Effector CD8-positive, alpha-beta T cell (primary cell): ENCODE measurements around the gene ZNF226.
"Not testable (repeated sequence)": the region's sequence is repeated elsewhere in the genome, so short reads cannot be mapped to it uniquely, and the experiment has no call there.

ENCODE experiments used
- DNase-seq: peaks from one replicate; lab custom pipeline; 2025; lab: John Stamatoyannopoulos, UW
- total RNA-seq, 4 experiments: gene quantifications; one replicate each; lab custom pipeline; 2026; lab: John Stamatoyannopoulos, UW

Gene ZNF226
- 33.1 to 79.7 (median 48.3) reads per million in 4 experiments for total RNA-seq

DNA sequence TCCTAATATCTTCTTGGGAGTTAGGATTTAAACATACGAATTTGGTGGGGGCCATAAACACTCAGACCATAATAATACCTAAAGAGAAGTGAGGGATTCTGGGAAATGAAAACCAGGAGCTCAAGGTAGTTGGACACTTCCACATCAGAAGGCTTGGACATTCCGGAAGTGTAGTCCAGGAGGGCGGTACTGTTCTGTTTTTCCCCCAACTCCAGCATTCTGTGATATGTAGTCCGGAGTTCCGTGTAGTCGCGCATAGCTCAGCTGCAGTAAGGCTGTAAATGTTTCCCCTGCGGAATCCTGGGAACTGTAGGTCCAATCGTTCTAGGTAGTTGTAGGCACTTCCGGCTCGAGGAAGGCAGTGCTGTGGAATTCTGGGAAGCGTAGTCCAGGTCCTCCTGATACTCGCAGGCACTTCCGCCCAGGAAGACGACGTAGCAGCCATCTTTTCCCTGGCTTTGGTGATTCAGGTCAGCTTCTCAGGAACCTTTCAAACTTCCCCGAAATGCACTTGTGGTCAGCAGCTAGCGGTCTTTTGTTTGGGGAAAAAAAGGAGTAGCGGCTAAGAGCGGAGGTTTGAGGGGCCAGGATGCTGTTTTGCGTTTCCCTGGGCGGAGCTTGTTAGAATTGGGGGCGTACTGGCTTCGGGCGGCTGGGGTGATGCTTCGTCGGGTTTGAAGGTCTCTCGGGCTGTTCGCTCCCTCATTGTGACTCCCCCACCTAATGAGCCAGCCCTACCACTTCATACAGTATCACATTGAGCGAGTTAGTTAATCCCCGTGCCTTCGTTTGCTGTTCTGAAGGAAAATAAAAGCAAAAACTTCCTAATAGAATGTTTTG lies at the start of gene ZNF226:
TSS of gene ZNF226 (plus strand) at position 428 of the 840 bp plus-strand sequence. CDS start 4,981 bp downstream, outside the sequence.
- peak; percentile 59 for DNase-seq

DNA sequence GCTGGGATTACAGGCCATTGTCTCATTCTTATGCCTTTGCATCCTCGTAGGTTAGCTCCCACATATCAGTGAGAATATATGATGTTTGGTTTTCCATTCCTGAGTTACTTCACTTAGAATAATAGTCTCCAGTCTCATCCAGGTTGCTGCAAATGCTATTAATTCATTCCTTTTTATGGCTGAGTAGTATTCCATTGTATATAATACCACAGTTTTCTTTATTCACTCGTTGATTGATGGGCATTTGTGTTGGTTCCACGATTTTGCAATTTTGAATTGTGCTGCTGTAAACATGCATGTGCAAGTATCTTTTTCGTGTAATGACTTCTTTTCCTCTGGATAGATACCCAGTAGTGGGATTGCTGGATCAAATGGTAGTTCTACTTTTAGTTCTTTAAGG lies 43.7 kb upstream of the ZNF226 start:
- DNase-seq, result not testable (repeated sequence)

DNA sequence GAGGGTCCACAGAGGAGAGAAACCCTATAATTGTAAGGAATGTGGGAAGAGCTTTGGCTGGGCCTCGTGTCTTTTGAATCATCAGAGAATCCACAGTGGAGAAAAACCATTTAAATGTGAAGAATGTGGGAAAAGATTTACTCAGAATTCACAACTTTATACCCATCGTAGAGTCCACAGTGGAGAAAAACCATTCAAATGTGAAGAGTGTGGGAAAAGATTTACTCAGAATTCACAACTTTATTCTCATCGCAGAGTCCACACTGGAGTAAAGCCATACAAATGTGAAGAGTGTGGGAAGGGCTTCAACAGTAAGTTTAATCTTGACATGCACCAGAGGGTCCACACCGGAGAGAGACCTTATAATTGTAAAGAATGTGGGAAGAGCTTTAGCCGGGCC lies 32.9 kb upstream of the ZNF226 start:
- no peak for DNase-seq

DNA sequence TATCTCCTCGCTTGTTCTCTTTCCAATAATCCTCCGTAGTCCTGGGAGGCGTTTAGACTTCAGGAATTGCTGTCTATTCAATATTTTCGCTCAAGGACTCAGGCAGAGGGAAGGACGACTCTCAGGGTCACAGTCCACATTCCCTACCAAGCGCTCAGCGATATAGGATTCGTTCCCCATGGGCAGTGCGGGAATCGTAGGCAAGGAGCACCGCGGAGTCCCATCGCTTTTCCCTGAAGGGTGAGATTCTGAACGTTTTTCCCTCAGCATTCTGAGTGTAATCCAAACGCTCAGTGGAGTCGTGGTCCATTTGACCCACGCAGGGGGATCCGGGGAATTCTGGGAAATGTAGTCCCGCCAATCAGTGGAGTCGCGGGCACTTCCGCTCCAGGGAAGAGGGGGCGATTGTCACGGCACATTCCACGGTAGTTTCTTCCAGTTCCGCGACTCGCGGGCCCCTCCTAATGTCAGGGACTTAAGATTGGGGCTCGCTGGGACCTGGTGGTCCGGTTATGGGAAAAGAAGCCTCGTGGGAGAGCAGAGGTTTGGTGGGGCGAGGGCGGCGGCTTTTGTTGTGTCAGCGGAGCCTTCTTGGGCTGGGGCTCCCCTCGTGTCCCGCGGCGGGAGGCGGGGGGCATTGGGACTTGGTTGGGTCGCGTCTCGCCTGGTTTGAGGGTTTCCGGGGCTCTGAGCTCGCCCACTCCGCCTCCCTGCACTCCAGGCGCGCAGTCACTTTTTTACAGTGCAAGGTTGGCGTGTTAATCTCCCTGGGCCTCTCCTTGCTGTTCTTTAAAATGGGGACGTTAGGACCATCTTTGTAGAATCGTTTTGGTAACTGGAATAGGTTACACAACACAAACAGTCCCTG lies 23.5 kb upstream of the ZNF226 start, which contains the start of gene ZNF234:
TSS of gene ZNF234 (plus strand) at position 364 of the 868 bp plus-strand sequence. CDS start 3,079 bp downstream, outside the sequence.
- DNase-seq, result peak; percentile 53

DNA sequence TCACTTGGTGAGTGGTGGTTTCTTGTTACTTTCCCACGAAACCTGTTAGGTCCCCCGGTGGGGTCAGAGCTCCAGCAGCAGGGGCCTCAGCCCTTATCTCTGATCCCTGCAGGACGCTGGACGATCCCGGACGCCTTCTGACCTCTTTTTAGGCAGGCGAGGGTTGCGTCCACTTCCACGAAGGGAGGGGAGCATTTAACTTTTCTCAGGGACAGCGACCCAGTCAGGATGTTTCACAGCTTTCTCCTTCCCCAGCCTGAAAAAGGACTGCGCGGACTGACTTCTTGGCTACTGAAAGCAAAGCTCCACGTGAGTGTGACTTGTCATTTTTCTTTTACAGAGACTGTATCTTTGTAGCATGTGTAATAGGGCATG lies 22.9 kb upstream of the ZNF226 start:
- no peak for DNase-seq

DNA sequence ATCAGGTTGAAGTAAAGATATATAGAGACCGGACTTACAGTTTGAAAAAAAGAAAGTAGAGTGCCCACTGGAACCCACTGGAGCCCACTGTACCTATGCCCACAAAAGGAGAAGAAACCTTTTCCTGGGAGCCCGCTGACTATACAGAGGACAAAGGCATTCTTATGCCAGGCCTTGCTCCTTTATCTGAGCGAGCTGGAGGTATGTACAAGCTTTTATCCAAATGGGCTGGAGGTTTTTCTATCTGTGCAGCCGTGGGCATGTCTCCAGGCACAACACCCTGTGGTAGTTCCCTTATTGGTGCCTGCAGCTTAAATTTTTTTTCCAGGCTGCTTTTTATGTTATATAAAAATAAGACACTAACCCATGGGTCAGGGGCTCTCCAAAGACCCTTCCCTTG lies 15.1 kb upstream of the ZNF226 start:
- no peak for DNase-seq

DNA sequence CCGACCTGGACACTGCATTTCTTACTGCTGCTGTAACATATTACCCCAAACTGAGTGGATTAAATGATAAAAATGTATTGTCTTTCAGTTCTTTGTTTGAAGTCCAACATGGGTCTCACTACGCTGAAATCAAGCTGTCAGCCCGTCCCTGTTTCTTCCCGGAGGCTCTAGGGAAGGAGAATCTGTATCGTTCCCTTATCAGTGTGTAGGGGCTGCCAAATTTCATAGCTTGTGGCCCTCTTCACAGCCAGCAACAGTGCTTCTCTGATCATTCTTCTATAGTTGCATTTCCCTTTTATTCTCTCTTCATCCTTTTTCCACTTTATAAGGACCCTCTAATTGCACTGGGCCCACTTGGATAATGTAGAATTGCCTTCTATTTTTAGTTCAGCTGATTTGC lies 13.4 kb upstream of the ZNF226 start:
- no peak for DNase-seq

DNA sequence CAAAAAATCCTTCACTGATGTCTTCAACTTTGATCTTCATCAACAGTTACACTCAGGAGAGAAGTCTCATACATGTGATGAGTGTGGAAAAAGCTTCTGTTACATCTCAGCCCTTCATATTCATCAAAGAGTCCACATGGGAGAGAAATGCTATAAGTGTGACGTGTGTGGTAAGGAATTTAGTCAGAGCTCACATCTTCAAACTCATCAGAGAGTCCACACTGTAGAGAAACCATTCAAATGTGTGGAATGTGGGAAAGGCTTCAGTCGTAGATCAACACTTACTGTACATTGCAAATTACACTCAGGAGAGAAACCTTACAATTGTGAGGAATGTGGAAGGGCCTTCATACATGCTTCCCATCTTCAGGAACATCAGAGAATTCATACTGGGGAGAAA lies 8.4 kb upstream of the ZNF226 start:
- no peak for DNase-seq

DNA sequence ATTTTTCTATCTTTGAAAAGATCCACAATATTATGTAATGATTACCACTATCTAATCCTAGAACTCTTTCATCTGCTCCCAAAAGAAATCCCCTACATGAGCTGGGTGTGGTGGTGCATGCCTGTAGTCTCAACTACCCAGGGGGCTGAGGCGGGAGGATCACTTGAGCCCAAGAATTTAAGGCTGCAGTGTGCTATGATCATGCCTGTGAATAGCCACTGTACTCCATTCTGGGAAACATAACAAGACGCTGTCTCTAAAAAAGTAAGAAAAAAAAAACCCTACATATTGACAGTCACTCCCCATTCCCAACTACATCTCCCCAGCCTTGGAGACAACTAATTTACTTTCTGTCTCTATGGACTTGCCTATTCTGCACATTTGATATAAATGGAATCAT lies 1.1 kb upstream of the ZNF226 start:
- DNase-seq, result no peak

DNA sequence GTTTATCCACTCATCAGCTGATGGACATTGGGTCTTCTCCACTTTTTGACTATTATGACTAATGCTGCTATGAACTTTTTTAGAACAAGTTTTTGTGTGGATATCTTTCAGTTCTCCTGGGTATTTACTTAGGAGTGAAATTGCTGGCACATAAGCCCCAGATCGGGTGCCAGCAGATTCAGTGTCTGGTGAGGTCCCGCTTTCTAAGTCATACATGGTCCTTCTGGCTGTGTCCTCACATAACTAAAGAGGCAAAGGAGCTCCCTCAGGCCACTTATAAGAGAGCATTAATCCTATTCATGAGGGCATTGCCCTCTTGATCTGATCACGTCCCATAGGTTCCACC lies 600 bp upstream of the ZNF226 start:
- no peak for DNase-seq

DNA sequence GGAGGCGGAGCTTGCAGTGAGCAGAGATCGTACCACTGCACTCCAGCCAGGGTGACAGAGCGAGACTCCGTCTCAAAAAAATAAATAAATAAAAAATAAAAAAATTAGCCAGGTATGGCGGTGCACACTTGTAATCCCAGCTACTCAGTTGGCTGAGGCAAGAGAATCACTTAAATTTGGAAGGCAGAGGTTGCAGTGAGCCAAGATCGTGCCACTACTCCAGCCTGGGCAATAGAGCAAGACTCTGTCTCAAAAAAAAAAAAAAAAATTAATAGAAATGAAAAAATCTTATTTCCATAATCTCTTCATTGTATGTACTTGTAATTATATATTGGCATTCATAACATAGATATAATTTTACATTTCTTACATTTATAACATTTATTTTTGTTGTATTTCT lies 5.8 kb downstream of the ZNF226 start:
- DNase-seq, result not testable (repeated sequence)

DNA sequence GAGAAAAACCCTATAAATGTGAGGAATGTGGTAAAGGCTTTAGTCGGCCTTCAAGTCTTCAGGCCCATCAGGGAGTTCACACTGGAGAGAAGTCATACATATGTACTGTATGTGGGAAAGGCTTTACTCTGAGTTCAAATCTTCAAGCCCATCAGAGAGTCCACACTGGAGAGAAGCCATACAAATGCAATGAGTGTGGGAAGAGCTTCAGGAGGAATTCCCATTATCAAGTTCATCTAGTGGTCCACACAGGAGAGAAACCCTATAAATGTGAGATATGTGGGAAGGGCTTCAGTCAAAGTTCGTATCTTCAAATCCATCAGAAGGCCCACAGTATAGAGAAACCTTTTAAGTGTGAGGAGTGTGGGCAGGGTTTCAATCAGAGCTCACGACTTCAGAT lies 11.7 kb downstream of the ZNF226 start:
- DNase-seq, result no peak

DNA sequence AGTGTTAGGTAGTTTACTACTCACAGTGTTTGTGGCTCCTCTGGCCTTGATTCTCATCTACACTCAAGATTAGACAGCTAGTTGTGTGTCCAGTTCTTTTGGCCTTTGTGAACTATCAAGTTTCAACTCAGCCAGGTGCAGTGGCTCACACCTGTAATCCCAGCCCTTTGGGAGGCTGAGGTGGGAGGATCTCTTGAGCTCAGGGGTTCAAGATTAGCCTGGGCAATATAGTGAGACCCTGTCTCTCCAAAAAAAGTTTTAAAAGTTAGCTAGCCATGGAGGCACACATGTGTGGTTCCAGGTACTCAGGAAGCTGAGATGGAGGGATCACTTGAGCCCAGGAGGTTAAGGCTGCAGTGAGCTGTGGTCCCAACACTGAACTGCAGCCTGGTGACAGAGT lies 16.1 kb downstream of the ZNF226 start:
- DNase-seq, result no peak

DNA sequence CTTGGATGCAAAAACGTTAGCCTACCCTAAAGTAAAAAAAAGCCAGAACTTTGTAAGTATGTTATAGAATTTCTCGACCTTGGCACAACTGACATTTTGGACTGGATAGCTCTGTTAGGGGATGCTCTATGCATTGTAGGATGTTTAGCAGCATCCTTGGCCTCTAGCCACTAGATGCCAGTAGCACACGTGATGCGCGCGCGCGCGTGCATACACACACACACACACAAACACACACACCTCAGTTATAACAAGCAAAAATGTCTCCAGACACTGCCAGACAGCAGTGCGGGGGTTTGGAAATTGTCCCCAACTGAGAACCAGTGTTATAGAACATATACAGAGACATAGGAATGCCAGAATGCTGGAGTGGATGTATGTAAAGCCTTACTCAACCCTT lies 17.2 kb downstream of the ZNF226 start:
- DNase-seq, result no peak

DNA sequence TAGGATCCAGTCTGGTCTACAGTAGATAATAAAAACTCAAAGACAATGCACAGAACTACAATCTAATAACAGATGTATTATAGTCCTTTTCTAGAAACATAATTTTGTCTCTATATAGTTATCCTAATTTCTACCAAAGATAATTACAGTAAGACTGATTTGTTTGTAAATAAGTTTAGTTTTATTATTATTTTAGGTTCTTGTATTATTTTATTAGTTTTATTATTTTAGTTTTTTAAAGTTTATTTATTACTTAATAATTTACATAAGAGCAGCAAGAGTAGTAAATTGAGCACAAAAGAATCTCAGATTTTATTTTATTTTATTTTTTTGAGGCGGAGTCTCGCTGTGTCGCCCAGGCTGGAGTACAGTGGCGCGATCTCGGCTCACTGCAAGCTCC lies 25.1 kb downstream of the ZNF226 start:
- no peak for DNase-seq

DNA sequence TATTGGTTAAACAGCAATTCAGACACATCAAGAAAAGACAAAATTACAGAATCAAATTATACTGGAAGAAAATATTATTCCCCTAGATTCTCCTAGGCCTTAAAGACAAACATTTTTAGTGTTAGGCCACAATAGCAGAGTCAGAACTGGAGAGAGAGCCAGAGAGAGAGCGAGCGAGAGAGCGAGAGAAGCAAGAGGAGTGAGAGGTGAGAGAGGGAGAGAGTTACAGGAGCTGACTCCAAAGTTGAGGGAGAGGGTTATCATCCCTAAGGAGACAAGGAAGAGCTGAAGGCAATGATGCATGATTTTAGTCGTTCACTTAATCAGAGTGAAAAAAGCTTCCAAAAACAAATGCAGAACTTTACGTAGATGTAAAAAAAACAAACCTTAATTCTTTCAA lies 27.2 kb downstream of the ZNF226 start:
- DNase-seq, result no peak

DNA sequence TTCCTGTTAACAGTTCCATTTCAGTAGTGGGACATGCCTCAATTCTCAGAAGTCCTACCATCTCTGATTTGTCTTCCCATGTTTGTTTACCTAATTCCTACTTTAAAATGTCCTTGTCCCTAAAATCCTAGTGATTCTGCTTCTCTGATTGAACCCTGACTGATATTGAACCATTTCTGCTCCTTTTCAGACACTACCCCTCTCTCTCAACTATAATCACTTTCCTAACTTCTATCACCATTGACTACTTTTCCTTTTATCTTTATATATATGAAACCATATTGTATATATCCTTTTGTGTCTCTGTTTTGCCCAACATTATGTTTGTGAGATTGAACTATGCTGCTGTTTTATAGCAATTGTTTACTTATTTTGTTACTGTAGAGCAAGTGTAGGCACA lies 31.9 kb downstream of the ZNF226 start:
- DNase-seq, result no peak

DNA sequence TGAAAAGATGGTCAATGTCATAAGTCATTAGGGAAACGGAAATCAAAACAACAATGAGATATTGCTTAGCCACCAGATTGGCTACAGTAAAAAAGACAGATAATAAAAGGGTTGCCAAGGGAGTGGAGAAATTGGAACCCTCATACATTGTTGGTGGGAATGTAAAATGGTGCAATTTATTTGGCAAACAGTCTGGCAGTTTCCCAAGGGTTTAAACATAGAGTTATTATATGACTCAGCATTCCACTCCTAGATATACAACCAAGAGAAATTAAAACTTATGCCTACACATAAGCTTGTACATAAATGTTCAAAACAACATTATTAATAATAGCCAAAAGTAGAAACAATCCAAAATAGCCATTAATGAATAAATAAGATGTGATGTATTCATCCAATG lies 37.6 kb downstream of the ZNF226 start:
- DNase-seq, result no peak

DNA sequence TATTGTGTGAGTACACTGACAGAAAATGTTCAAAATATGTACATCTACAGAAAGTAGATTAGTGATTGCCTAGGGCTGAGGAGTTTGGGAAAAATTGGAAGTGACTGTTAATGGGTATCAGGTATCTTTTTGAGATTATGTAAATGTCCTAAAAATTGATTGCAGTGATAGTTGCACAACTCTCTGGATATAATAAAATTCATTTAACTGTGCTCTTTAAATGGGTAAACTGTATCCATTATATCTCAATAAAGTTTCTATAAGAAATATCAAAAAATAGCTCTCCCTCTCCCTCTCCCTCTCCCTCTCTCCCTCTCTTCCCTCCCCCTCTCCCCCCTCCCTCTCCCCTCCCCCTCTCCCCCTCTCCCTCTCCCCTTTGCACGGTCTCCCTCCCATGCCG lies 38.1 kb downstream of the ZNF226 start:
- no peak for DNase-seq

DNA sequence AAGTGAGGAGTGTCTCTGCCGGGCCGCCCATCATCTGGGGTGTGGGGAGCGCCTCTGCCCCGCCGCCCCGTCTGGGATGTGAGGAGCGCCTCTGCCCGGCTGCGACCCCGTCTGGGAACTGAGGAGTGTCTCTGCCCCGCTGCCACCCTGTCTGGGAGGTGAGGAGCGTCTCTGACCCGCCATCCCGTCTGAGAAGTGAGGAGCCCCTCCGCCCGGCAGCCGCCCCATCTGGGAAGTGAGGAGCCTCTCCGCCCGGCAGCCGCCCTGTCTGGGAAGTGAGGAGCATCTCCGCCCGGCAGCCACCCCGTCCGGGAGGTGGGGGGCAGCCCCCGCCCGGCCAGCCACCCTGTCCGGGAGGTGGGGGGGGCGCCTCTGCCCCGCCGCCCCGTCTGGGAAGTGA lies 39.0 kb downstream of the ZNF226 start:
- DNase-seq, result not testable (repeated sequence)

DNA sequence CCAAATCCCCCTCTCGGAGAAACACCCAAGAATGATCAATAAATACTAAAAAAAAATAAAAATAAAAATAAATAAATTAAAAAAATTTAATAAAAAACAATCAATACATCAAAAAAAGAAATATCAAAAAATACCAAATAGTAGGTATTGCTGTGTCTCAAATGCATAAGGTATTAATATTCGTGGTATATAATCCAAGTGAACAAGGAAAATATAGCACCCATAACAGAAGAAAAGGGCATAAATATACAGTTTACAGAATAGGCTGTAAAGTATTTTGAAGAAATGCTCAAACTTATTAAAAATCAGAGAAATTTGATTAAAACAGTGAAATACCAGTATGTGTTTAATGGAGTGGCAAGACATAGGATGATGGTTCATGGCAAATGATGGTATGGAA lies 39.9 kb downstream of the ZNF226 start:
- DNase-seq, result no peak

DNA sequence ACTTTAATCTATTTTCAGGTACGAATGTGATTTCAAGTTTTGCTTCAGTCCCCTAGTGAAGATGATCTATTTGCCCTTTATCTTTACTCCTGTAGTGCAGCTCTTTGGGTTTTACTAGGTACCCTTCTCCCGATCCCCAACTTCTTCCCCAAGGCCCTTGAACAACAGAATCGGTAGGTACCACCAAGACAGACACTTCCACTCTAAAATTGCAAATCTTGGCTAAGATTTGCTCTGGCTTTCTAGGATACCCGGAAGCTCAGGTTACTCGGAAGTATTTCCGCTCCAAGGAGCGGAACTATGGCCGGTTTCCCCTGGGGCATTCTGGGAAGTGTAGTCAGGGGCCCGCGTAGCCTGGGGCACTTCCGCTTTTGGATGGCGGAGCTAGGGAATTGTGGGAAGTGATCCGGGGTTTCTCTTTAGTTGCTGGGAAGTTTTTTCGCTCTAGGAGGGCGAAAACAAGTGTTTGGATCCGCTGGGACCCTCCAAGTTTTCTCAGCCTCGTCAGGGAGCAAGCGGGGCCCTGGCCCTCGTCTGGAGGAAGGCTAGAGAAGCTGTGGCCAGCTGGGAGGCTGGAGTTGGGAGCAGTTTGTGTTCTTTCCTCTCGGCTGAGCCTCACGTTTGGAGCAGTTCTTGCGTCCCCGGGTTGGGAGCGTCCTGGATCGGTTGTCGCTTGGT lies 42.4 kb downstream of the ZNF226 start:
- DNase-seq, result peak; percentile 67
